Measurements from ENCODE around the gene GNG7. TPM values are rescaled to one million over a fixed set of nuclear protein-coding genes. Genes with fewer than 3 reads are reported as not detected.
"Not testable (repeated sequence)": the region's sequence is repeated elsewhere in the genome, so short reads cannot be mapped to it uniquely, and the experiment has no call there.

GNG7 gene
- total RNA-seq, 1 donor from 2014 or later: 0.14 TPM

- intact Hi-C loops (cut with micrococcal nuclease): no loop called here
Observed at GRCh38 chr19:2625434-2625833, 77.1 kb downstream of the GNG7 start.

DNA sequence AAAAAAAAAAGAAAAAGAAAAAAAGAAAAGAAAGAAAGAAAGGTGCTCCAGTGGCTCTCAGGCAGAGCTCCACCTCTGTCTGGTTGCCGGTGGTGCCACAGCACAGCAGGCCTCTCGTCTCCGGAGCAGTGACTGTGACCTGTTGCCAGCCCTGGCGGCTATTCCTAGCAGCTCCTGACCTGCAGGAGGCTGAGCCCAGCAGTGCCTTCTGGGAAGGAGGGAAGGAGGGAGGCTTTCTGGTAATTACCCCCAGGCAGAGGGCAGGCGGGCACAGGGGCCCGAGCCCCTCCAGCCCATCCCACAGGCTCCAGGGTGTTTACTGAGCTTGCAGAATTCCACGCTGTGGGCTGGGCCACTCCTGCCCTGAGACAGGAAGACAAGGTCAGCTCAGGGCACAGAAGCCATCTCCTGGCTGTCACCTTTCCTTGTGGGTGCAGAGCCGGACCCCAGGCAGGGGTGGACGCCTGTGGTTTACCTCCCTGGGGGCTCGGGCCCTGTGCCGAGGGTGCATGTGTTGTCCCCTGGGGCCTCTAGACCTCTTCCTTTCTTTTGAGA is 77.9 kb downstream of the GNG7 start:
- intact Hi-C loops (cut with micrococcal nuclease): no loop called here

GRCh38 chr19:2623798-2624197 is 78.7 kb downstream of the GNG7 start:
- intact Hi-C loops (cut with micrococcal nuclease): no loop called here

GRCh38 chr19:2622371-2622961 is 80.0 kb downstream of the GNG7 start:
- intact Hi-C loops (cut with micrococcal nuclease): not testable (repeated sequence)

GRCh38 chr19:2619076-2619475 is 83.4 kb downstream of the GNG7 start:
- intact Hi-C loops (cut with micrococcal nuclease): loop anchor here (10.0 kb wide), 3 partner anchors 64 to 464 kb away; partner anchors contain the start of gene AP3D1

GRCh38 chr19:2618611-2619010 is 83.9 kb downstream of the GNG7 start:
- intact Hi-C loops (cut with micrococcal nuclease): loop anchor here (10.0 kb wide), 3 partner anchors 64 to 464 kb away; partner anchors contain the start of gene AP3D1

- intact Hi-C loops (cut with micrococcal nuclease): loop anchor here (10.0 kb wide), 3 partner anchors 63 to 463 kb away; partner anchors contain the start of gene AP3D1
Observed at GRCh38 chr19:2617393-2618165, 84.9 kb downstream of the GNG7 start.

GRCh38 chr19:2616741-2617392 is 85.6 kb downstream of the GNG7 start:
- intact Hi-C loops (cut with micrococcal nuclease): loop anchor here (10.0 kb wide), 3 partner anchors 62 to 462 kb away; partner anchors contain the start of gene AP3D1

DNA sequence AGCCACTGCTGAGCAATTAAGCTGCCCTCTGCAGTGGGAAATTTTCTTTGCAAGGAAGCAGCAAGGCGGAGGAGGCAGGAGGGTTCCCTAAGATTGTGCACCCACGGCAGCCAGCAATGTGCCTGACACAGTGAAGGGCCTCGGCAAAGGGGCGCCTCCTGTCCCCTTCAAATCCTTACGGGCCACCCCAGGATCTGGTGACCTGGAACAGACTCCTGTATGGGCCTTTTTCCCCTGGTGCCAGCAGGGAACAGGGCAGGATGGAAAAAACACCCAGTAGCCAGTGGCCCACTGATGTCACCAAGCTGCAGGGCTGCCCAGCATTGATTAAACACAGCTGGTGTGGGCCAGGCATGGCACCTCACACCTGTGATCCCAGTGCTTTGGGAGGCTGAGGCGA is 86.7 kb downstream of the GNG7 start:
- intact Hi-C loops (cut with micrococcal nuclease): loop anchor here (10.0 kb wide), 3 partner anchors 61 to 461 kb away; partner anchors contain the start of gene AP3D1

- intact Hi-C loops (cut with micrococcal nuclease): loop anchor here (5.0 to 10.0 kb wide), 4 partner anchors 59 to 459 kb away; partner anchors contain the start of genes AP3D1, PLEKHJ1 and SF3A2
Observed at GRCh38 chr19:2613507-2614295, 88.8 kb downstream of the GNG7 start.

- intact Hi-C loops (cut with micrococcal nuclease): loop anchor here (5.0 to 10.0 kb wide), 4 partner anchors 58 to 458 kb away; partner anchors contain the start of genes AP3D1, PLEKHJ1 and SF3A2
Observed at GRCh38 chr19:2612619-2613249, 89.8 kb downstream of the GNG7 start.

- intact Hi-C loops (cut with micrococcal nuclease): loop anchor here (1.0 to 10.0 kb wide), 5 partner anchors 57 to 457 kb away; partner anchors contain the start of genes AP3D1, PLEKHJ1 and SF3A2
Observed at GRCh38 chr19:2611483-2612464, 90.7 kb downstream of the GNG7 start.

DNA sequence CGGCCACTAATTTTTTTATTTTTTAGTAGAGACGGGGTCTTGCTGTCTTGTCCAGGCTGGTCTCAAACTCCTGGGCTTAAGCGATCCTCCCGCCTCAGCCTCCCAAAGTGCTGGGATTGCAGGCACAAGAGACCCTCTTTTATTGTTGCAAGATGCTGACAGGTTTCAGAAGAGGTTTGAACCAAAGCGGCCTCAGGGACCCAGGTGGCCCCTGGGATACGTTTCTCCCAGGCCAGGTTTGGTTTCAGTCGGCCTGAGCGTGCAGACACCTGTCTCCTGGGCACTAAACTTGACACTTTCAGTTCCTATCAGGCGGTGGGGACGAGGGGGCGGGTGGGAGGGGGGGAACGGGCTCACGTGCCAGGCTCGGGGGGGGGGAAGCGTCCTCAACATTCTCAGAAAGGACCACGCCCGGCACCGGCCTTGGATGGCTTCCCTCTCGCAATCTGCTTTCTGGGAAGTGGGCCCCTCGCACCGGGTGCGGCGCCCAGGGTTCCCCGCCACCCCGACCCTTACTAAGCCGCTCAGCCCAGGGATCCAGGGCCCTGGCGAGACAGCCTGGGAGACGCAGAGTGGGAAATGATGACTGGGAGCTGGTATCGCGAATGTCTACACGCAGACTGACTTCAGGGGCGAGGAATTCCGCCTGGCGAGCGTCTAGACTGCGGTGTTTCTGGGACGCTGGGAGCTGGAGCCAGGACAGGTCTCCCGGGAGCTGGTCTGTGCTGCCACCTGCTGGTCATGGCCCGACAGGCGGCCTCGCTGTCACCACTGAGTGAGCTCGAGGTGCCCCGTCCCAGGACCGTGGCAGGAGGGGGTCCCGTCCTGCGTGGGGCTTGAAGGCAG is 91.6 kb downstream of the GNG7 start:
- intact Hi-C loops (cut with micrococcal nuclease): loop anchor here (1.0 to 10.0 kb wide), 5 partner anchors 56 to 456 kb away; partner anchors contain the start of genes AP3D1, PLEKHJ1 and SF3A2

DNA sequence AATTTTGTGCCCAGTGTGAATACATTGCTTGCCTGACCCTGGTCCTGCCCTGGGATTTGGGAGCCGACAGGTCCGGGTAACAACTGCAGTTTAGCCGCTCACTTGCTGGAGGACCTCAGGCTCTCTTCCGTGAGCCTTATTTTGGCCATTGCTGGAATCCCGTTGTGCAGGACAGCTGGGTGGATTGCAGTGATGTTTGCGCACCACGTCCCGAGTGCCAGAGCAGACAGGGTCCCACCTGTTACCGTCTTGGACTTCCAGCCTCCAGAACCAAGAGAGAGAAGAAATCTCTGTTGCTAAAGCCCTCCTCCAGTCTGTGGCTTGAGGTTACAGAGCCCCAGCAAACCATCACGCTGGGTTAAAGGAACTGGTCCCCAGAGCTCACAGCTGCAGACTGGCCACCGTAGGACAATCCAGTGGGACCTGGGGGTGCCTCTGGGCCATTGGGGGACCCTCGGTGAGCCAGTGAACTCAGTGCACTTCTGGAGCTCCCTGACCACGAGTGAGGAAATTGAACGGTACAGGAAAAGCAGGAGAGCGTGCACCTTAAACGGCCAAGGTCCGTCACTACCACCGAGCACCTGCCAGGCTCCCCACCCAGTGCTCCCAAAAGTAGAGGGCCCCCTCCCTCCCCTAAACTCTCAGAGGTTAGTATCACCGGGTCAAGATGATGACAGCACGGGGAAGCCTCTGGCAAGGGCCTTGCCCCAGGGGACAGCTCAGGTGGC is 92.9 kb downstream of the GNG7 start:
- intact Hi-C loops (cut with micrococcal nuclease): loop anchor here (5.0 to 10.0 kb wide), 4 partner anchors 55 to 455 kb away; partner anchors contain the start of genes AP3D1, PLEKHJ1 and SF3A2

DNA sequence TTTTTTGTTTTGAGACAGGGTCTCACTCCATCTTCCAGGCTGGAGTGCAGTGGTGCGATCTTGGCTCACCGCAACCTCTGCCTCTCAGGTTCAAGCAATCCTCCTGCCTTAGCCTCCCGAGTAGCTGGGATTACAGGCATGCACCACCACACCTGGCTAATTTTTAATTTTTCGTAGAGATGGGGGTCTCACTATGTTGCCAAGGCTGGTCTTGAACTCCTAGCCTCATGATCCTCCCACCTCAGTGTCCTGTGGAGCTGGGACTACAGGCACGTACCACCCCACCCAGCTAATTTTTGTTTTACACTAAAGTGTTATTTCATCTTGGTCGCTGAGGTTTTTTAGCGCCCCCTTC is 93.5 kb downstream of the GNG7 start:
- intact Hi-C loops (cut with micrococcal nuclease): not testable (repeated sequence)

GRCh38 chr19:2608602-2608922 is 93.9 kb downstream of the GNG7 start:
- intact Hi-C loops (cut with micrococcal nuclease): no loop called here
